ENCODE data around the gene CLEC19A. TPM values are rescaled to one million over a fixed set of nuclear protein-coding genes. Genes with fewer than 3 reads are reported as not detected.
A peak's percentile ranks its signal among the peaks of the same experiment; 100 is the strongest.
"Not testable (repeated sequence)": the region's sequence is repeated elsewhere in the genome, so short reads cannot be mapped to it uniquely, and the experiment has no call there.

Gene CLEC19A
- total RNA-seq, 1 experiment from 2014 or later = 0.09 TPM

DNA sequence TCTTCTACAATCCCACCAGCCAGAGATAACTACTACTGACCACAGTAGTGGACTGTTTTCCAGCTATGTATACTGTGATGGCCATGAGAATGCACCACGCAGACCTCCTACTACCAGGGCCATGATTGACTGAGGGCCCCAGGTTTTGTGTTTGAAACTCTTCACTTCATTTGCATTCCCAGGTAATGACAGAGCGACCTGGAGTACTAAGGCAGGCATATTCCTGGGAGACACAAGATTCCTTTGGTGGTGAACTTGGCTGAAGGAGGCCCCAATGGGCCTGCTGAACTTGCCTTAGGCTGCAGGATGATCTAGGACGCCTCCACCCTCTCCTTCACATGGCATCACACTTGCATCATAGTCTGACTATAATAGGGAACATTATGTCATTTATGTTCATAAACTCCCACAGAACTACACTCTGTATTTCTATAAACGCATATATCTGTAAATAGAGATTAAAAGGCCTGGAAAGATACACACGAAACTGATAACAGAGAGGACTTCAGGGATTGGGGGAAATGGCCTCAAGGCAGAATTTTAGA, 30.4 kb downstream of the CLEC19A start:
- Mint-ChIP-seq H3K4me3 (no peak overlapping the region), H3K4me1 (peaks cover 22% of the 10 kb centered on the region), H3K36me3 (peaks cover 14% of the 10 kb centered on the region), H3K9me3 (peaks cover 16% of the 10 kb centered on the region), H3K27me3 (ENCODE audit: low read depth) (0 out of 2 replicates have a peak, but pooled peaks cover 3% of the 10 kb centered on the region), H3K27ac (no peak overlapping the region)
- DNase-seq (ENCODE audit: low spot score) (no peak), ATAC-seq (no peak)
- CTCF ChIA-PET = no interaction called here
- TF ChIP-seq, protein P1, sequence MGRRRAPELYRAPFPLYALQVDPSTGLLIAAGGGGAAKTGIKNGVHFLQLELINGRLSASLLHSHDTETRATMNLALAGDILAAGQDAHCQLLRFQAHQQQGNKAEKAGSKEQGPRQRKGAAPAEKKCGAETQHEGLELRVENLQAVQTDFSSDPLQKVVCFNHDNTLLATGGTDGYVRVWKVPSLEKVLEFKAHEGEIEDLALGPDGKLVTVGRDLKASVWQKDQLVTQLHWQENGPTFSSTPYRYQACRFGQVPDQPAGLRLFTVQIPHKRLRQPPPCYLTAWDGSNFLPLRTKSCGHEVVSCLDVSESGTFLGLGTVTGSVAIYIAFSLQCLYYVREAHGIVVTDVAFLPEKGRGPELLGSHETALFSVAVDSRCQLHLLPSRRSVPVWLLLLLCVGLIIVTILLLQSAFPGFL (CRISPR knock-in tag; IDR thresholded peaks at IDR 0.05; ENCODE audit: borderline replicate concordance) = no peak
- no peak for TF ChIP-seq OVOL2 (CRISPR knock-in tag; IDR thresholded peaks at IDR 0.05; ENCODE audit: borderline replicate concordance)
- TF ChIP-seq ZNF232 (CRISPR knock-in tag; IDR thresholded peaks at IDR 0.05) = no peak
- TF ChIP-seq, protein P2, sequence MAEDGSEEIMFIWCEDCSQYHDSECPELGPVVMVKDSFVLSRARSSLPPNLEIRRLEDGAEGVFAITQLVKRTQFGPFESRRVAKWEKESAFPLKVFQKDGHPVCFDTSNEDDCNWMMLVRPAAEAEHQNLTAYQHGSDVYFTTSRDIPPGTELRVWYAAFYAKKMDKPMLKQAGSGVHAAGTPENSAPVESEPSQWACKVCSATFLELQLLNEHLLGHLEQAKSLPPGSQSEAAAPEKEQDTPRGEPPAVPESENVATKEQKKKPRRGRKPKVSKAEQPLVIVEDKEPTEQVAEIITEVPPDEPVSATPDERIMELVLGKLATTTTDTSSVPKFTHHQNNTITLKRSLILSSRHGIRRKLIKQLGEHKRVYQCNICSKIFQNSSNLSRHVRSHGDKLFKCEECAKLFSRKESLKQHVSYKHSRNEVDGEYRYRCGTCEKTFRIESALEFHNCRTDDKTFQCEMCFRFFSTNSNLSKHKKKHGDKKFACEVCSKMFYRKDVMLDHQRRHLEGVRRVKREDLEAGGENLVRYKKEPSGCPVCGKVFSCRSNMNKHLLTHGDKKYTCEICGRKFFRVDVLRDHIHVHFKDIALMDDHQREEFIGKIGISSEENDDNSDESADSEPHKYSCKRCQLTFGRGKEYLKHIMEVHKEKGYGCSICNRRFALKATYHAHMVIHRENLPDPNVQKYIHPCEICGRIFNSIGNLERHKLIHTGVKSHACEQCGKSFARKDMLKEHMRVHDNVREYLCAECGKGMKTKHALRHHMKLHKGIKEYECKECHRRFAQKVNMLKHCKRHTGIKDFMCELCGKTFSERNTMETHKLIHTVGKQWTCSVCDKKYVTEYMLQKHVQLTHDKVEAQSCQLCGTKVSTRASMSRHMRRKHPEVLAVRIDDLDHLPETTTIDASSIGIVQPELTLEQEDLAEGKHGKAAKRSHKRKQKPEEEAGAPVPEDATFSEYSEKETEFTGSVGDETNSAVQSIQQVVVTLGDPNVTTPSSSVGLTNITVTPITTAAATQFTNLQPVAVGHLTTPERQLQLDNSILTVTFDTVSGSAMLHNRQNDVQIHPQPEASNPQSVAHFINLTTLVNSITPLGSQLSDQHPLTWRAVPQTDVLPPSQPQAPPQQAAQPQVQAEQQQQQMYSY (CRISPR knock-in tag; IDR thresholded peaks at IDR 0.05) = no peak
- no peak for TF ChIP-seq SMAD4 (CRISPR knock-in tag; IDR thresholded peaks at IDR 0.05)
- TF ChIP-seq NFYB (CRISPR knock-in tag; conservative IDR thresholded peaks at IDR 0.05; ENCODE audit: low read depth) = no peak
- no peak for TF ChIP-seq ZNF416 (CRISPR knock-in tag; IDR thresholded peaks at IDR 0.05)
- TF ChIP-seq SMAD3 (CRISPR knock-in tag; IDR thresholded peaks at IDR 0.05; ENCODE audit: borderline replicate concordance) = no peak
- TF ChIP-seq ZBTB43 (CRISPR knock-in tag; IDR thresholded peaks at IDR 0.05) = no peak
- TF ChIP-seq CREB1 (CRISPR knock-in tag; IDR thresholded peaks at IDR 0.05) = no peak
- no peak for TF ChIP-seq ZMAT4 (CRISPR knock-in tag; IDR thresholded peaks at IDR 0.05)
- no peak for TF ChIP-seq ESRRA (CRISPR knock-in tag; IDR thresholded peaks at IDR 0.05; ENCODE audit: borderline replicate concordance)
- no peak for TF ChIP-seq ELF4 (CRISPR knock-in tag; IDR thresholded peaks at IDR 0.05; ENCODE audit: low read depth)
- TF ChIP-seq, protein P3, sequence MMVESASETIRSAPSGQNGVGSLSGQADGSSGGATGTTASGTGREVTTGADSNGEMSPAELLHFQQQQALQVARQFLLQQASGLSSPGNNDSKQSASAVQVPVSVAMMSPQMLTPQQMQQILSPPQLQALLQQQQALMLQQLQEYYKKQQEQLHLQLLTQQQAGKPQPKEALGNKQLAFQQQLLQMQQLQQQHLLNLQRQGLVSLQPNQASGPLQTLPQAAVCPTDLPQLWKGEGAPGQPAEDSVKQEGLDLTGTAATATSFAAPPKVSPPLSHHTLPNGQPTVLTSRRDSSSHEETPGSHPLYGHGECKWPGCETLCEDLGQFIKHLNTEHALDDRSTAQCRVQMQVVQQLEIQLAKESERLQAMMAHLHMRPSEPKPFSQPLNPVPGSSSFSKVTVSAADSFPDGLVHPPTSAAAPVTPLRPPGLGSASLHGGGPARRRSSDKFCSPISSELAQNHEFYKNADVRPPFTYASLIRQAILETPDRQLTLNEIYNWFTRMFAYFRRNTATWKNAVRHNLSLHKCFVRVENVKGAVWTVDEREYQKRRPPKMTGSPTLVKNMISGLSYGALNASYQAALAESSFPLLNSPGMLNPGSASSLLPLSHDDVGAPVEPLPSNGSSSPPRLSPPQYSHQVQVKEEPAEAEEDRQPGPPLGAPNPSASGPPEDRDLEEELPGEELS (CRISPR knock-in tag; IDR thresholded peaks at IDR 0.05) = no peak
- TF ChIP-seq, protein P4, sequence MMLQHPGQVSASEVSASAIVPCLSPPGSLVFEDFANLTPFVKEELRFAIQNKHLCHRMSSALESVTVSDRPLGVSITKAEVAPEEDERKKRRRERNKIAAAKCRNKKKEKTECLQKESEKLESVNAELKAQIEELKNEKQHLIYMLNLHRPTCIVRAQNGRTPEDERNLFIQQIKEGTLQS (CRISPR knock-in tag; conservative IDR thresholded peaks at IDR 0.05) = no peak
- POLR2A ChIA-PET = no interaction called here

GRCh38 chr16:19316846-19317245, 31.3 kb downstream of the CLEC19A start:
- Mint-ChIP-seq H3K36me3 (peaks cover 14% of the 10 kb centered on the region), H3K4me3 (peak overlapping the region; percentile 44), H3K27ac (peak overlapping the region; percentile 71; the same call in 1 of the 2 replicates), H3K27me3 (ENCODE audit: low read depth) (0 out of 2 replicates have a peak, but pooled peaks cover 3% of the 10 kb centered on the region), H3K4me1 (peaks cover 22% of the 10 kb centered on the region), H3K9me3 (peaks cover 16% of the 10 kb centered on the region)
- DNase-seq (ENCODE audit: low spot score) (peak; percentile 26), ATAC-seq (peak; percentile 90)
- TF ChIP-seq FOXJ3 (CRISPR knock-in tag; IDR thresholded peaks at IDR 0.05; ENCODE audit: borderline replicate concordance) (no peak), CREB1 (CRISPR knock-in tag; IDR thresholded peaks at IDR 0.05) (no peak), ZNF423 (CRISPR knock-in tag; IDR thresholded peaks at IDR 0.05) (peak; percentile 68), USF2 (CRISPR knock-in tag; IDR thresholded peaks at IDR 0.05) (peak; percentile 63)
- TF ChIP-seq, protein P5, sequence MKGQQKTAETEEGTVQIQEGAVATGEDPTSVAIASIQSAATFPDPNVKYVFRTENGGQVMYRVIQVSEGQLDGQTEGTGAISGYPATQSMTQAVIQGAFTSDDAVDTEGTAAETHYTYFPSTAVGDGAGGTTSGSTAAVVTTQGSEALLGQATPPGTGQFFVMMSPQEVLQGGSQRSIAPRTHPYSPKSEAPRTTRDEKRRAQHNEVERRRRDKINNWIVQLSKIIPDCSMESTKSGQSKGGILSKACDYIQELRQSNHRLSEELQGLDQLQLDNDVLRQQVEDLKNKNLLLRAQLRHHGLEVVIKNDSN (CRISPR knock-in tag; IDR thresholded peaks at IDR 0.05) = peak; percentile 78
- CTCF ChIA-PET = no interaction called here
- POLR2A ChIA-PET = no interaction called here

DNA sequence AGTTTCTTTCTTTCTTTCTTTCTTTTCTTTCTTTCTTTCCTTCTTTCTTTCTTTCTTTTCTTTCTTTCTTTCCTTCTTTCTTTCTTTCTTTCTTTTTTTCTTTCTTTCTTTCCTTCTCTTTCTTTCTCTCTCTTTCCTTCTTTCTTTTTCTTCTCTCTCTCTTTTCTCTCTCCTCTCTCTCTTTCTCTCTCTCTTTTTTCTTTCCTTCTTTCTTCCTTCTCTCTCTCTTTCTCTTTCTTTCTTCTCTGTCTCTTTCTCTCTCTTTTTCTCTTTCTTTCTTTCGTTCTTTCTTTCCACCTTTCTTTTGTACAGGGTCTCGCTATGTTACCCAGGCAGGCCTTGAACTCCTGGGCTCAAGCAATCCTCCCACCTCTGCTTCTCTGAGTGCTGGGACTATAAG, 35.7 kb downstream of the CLEC19A start:
- H3K9me3 Mint-ChIP-seq; DNase-seq (ENCODE audit: low spot score); CTCF ChIA-PET; ATAC-seq; H3K4me3 Mint-ChIP-seq; H3K27me3 Mint-ChIP-seq (ENCODE audit: low read depth); H3K36me3 Mint-ChIP-seq; POLR2A ChIA-PET; H3K27ac Mint-ChIP-seq: not testable (repeated sequence)
- H3K4me1 Mint-ChIP-seq = peaks cover 16% of the 10 kb centered on the region
